Measurements from ENCODE around the gene BTLA.

DNA sequence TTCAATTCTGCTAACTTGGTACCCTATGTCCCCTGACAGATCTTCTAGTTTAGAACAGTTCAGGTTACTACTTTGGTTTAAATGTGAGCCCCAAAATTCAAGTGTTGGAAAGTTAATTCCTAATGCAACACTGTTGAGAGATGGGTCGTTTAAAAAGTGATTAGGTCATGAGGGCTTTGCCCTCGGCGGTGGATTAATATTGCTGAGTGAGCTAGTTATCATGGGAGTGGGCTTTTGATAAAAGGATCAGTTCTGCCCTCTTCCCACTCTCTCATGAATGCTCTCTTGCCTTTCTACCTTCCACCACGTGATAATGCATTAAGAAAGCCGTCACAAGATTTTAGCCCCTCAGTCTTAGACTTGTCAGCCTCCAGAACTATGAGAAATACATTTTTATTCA is 72.1 kb downstream of the BTLA start:
- TF ChIP-seq, protein P1, sequence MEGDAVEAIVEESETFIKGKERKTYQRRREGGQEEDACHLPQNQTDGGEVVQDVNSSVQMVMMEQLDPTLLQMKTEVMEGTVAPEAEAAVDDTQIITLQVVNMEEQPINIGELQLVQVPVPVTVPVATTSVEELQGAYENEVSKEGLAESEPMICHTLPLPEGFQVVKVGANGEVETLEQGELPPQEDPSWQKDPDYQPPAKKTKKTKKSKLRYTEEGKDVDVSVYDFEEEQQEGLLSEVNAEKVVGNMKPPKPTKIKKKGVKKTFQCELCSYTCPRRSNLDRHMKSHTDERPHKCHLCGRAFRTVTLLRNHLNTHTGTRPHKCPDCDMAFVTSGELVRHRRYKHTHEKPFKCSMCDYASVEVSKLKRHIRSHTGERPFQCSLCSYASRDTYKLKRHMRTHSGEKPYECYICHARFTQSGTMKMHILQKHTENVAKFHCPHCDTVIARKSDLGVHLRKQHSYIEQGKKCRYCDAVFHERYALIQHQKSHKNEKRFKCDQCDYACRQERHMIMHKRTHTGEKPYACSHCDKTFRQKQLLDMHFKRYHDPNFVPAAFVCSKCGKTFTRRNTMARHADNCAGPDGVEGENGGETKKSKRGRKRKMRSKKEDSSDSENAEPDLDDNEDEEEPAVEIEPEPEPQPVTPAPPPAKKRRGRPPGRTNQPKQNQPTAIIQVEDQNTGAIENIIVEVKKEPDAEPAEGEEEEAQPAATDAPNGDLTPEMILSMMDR (IDR thresholded peaks at IDR 0.05) = no peak
- no peak for TF ChIP-seq POLR2A (IDR thresholded peaks at IDR 0.05)
